ENCODE data around the gene PLSCR4.

PLSCR4 gene

GRCh38 chr3:146160321-146160963 is 90.5 kb downstream of the PLSCR4 start:
- DNase-seq, result peak in 10 of 14 donors; percentile 38 to 82 (median 70)

- DNase-seq, result peak in 1 of 14 donors; percentile 38
These were observed 91.1 kb downstream of the PLSCR4 start for GRCh38 chr3:146159616-146160320.

GRCh38 chr3:146159037-146159436 is 91.9 kb downstream of the PLSCR4 start:
- no peak for DNase-seq

- no peak for DNase-seq
These were observed 93.4 kb downstream of the PLSCR4 start for GRCh38 chr3:146157325-146158060.

GRCh38 chr3:146156666-146157314 is 94.1 kb downstream of the PLSCR4 start:
- DNase-seq, result peak in 1 of 14 donors; percentile 25

- peak in 4 of 14 donors; percentile 14 to 33 (median 18) for DNase-seq
These were observed 94.8 kb downstream of the PLSCR4 start for GRCh38 chr3:146156095-146156494.

GRCh38 chr3:146154995-146155394 is 95.9 kb downstream of the PLSCR4 start:
- DNase-seq, result no peak

GRCh38 chr3:146154316-146154715 is 96.6 kb downstream of the PLSCR4 start:
- no peak for DNase-seq

- no peak for DNase-seq
These were observed 97.5 kb downstream of the PLSCR4 start for GRCh38 chr3:146153429-146153828.

- no peak for DNase-seq
These were observed 98.1 kb downstream of the PLSCR4 start for GRCh38 chr3:146152834-146153233.

GRCh38 chr3:146148468-146148931 is 102.4 kb downstream of the PLSCR4 start:
- DNase-seq, result no peak

- no peak for DNase-seq
These were observed 105.3 kb downstream of the PLSCR4 start for GRCh38 chr3:146145642-146146041.

GRCh38 chr3:146142757-146143156 is 108.1 kb downstream of the PLSCR4 start:
- no peak for DNase-seq
